ENCODE measurements around the gene SARNP. TPM values are rescaled to one million over a fixed set of nuclear protein-coding genes. Genes with fewer than 3 reads are reported as not detected.

Gene SARNP
- 91.7 to 148 TPM (median 94.8 TPM) in 5 replicates for total RNA-seq (2022; extraction: Qiagen RNA extraction)

GRCh38 chr12:55817345-55818139 lies at the start of gene SARNP, which contains the start of gene ORMDL2:
Gene SARNP (minus strand): TSS chr12:55817724. CDS start chr12:55817701, 23 bp downstream.
Gene ORMDL2 (plus strand): TSS chr12:55818041. CDS start chr12:55819000, 959 bp downstream.

DNA sequence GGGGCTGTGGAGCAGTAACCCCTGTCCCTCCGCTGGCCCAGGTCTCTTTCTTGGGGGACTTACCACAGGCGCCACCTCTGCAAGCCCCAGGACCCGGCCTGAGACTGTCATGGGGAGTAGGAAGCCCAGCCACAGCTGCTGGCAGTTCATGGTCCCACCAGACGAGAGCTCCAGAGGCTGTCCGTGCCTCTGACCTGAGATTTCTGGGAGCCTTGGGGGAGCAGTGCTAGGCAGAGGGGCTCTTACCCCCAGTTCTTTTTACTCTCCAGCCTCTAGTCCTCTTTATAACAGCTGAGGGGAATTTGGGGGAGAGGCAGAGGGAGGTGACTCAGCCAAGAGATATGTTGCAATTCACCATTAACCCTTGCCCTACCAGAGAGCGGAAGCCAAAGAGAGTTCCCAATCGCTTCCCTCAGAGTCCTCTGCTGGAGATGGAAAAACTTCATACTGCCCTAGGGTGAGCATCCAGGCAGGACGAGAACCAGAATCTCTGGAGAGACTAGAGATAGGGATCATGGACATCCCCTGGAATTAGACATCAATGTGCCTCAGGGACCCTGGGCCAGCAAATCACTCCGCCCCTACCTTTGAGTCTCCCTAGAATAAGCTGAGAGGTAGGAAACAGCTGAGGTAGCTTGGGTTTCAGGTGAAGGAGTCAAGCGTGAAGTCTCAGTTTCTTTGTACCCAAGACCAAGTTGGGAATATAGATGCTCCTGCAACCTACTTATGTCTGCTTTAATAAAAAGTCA lies 25.3 kb upstream of the SARNP start, which contains the start of gene MMP19:
TSS of gene MMP19 (minus strand) at position 256 of the 749 bp plus-strand sequence. CDS start at position 150, 106 bp downstream.

DNA sequence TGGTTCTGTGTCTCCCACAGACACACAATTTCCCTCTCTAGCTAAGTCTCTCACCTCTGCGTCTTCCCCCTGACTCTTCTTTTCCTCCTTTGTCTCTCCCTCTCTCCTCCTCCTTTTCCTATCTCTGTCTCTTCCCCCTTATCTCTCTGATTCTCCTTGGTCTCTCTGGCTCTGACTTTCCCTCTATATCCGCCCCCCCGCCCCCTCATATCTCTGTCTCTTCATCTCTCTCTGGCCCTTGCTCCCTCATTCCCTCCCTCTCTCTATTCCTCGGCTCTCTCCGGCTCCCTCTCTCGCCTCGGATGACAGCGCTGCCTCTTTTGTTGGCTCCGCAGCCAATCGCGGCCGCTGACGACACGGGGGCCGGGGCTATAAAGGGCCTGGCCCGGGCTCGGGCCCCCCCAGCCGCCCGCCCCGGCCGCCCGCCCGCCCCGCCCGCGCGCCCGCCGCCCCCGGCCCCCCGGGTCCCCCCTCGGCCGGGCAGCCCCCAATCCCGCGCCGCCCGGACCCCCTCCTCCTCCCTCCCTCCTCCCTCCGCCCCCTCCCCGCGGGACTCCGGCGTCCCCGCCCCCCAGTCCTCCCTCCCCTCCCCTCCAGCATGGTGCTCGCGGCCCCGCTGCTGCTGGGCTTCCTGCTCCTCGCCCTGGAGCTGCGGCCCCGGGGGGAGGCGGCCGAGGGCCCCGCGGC lies 74.7 kb downstream of the SARNP start, which contains the start of gene GDF11:
TSS of gene GDF11 (plus strand) at position 404 of the 687 bp plus-strand sequence. CDS start at position 599, 195 bp downstream.

GRCh38 chr12:55728939-55729818 lies 88.3 kb downstream of the SARNP start, which contains the start of gene CD63:
Gene CD63 (minus strand): TSS chr12:55729009. CDS start chr12:55728341, 668 bp downstream.

DNA sequence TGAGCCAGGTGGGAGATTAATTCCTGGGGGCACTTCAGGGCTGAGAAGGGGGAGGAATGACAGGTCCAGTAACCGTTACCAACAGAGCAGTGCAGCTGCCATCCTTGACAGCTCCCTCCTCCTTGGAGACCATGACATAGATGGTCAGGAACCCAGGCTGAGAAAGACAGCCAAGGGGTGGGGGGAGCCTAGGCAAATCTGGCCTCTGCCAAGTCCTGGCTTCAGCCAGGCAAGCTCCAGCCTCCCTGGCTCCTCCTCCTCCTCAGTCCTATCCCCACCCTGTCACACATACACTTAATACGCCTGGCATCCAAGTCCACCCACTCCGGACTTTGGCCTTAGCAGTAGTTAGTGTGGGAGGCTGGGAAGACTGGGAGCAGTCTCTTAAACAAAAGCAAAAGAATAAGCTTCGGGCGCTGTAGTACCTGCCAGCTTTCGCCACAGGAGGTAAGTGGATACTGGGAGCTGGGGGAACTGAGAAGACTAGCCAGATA lies 97.4 kb downstream of the SARNP start, which contains the start of gene RDH5:
TSS of gene RDH5 (plus strand) at position 323 of the 494 bp plus-strand sequence. CDS start 792 bp downstream, outside the sequence.

DNA sequence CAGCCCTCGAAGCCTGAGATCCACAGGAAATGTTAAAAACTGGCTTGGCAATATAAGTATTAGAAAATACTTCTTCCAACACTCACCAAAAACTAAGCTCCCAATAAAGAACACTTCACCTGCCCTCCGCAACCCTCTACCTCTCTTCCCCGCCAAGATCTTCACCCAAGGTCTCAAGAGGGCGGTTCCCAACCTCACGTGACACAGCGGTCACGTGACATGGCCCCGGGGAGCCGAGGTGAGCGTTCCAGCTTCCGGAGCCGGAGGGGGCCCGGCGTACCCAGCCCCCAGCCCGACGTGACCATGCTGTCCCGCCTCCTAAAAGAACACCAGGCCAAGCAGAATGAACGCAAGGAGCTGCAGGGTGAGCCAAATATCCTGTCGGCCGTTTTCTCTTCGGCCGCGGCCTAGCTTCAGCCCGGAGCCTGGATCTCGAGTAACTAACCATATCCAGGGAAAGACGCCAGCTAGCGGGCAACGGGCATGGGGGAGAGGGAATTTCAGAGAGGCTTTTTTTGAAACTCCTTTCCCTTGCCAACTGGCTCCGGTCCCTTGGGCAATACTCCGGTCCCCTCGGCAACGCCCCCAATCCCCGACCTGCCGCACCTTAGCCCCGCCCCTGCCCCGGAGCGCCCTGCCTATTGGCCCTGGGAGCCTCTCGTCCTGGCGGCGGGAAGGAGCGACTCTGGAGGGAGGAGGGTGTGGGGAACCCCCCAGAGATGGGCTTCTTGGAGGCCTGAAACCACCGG lies 101.5 kb downstream of the SARNP start, which contains the start of gene BLOC1S1:
TSS of gene BLOC1S1 (plus strand) at position 214 of the 749 bp plus-strand sequence. CDS start at position 220, 6 bp downstream.

GRCh38 chr12:55707841-55708694 lies 109.5 kb downstream of the SARNP start, which contains the start of gene ITGA7:
Gene ITGA7 (minus strand): TSS chr12:55707904. CDS start chr12:55707682, 222 bp downstream.

Other genes starting within 250 kb of the SARNP start
- not detected in 5 replicates for gene OR2AP1, start 245.3 kb downstream of the SARNP start, total RNA-seq (2022; extraction: Qiagen RNA extraction)
- gene OR10P1, start 180.8 kb downstream of the SARNP start, total RNA-seq (2022; extraction: Qiagen RNA extraction) = not detected in 5 replicates
- gene ITGA7, start 109.8 kb downstream of the SARNP start, total RNA-seq (2022; extraction: Qiagen RNA extraction) = 0.77 to 1.8 TPM (median 1.0 TPM) in 5 replicates
- 129 to 155 TPM (median 147 TPM) in 5 replicates for gene BLOC1S1, start 101.7 kb downstream of the SARNP start, total RNA-seq (2022; extraction: Qiagen RNA extraction)
- gene RDH5, start 97.3 kb downstream of the SARNP start, total RNA-seq (2022; extraction: Qiagen RNA extraction) = 2.1 to 2.8 TPM (median 2.3 TPM) in 5 replicates
- gene CD63, start 88.7 kb downstream of the SARNP start, total RNA-seq (2022; extraction: Qiagen RNA extraction) = 661 to 730 TPM (median 714 TPM) in 5 replicates
- gene GDF11, start 74.6 kb downstream of the SARNP start, total RNA-seq (2022; extraction: Qiagen RNA extraction) = 2.6 to 4.1 TPM (median 3.8 TPM) in 5 replicates
- 87.9 to 110 TPM (median 98.6 TPM) in 5 replicates for gene ORMDL2, start 317 bp upstream of the SARNP start, total RNA-seq (2022; extraction: Qiagen RNA extraction)
- 18.8 to 23.7 TPM (median 23.1 TPM) in 5 replicates for gene DNAJC14, start 11.9 kb upstream of the SARNP start, total RNA-seq (2022; extraction: Qiagen RNA extraction)
- 0.27 to 0.79 TPM (median 0.42 TPM) in 5 replicates for gene MMP19, start 25.2 kb upstream of the SARNP start, total RNA-seq (2022; extraction: Qiagen RNA extraction)
- gene PYM1, start 110.2 kb upstream of the SARNP start, total RNA-seq (2022; extraction: Qiagen RNA extraction) = 38.9 to 43.6 TPM (median 42.0 TPM) in 5 replicates
- 15.1 to 23.2 TPM (median 21.5 TPM) in 5 replicates for gene DGKA, start 113.4 kb upstream of the SARNP start, total RNA-seq (2022; extraction: Qiagen RNA extraction)
- 1.1 to 1.5 TPM (median 1.1 TPM) in 5 replicates for gene PMEL, start 148.3 kb upstream of the SARNP start, total RNA-seq (2022; extraction: Qiagen RNA extraction)
- 46.7 to 61.3 TPM (median 54.7 TPM) in 5 replicates for gene CDK2, start 149.1 kb upstream of the SARNP start, total RNA-seq (2022; extraction: Qiagen RNA extraction)
- gene RAB5B, start 156.4 kb upstream of the SARNP start, total RNA-seq (2022; extraction: Qiagen RNA extraction) = 26.2 to 32.9 TPM (median 31.6 TPM) in 5 replicates
- 7.4 to 10.1 TPM (median 9.1 TPM) in 5 replicates for gene SUOX, start 179.6 kb upstream of the SARNP start, total RNA-seq (2022; extraction: Qiagen RNA extraction)
- 2.0 to 3.0 TPM (median 2.8 TPM) in 5 replicates for gene IKZF4, start 203.3 kb upstream of the SARNP start, total RNA-seq (2022; extraction: Qiagen RNA extraction)
- 669 to 784 TPM (median 751 TPM) in 5 replicates for gene RPS26, start 224.2 kb upstream of the SARNP start, total RNA-seq (2022; extraction: Qiagen RNA extraction)